Measurements from ENCODE around the gene ZBTB8OS. TPM values are rescaled to one million over a fixed set of nuclear protein-coding genes. Genes with fewer than 3 reads are reported as not detected.
"Not testable (repeated sequence)": the region's sequence is repeated elsewhere in the genome, so short reads cannot be mapped to it uniquely, and the experiment has no call there.

Gene ZBTB8OS
- total and polyA plus RNA-seq, 4 donors = 36.3 to 78.3 (median 40.7) TPM

DNA sequence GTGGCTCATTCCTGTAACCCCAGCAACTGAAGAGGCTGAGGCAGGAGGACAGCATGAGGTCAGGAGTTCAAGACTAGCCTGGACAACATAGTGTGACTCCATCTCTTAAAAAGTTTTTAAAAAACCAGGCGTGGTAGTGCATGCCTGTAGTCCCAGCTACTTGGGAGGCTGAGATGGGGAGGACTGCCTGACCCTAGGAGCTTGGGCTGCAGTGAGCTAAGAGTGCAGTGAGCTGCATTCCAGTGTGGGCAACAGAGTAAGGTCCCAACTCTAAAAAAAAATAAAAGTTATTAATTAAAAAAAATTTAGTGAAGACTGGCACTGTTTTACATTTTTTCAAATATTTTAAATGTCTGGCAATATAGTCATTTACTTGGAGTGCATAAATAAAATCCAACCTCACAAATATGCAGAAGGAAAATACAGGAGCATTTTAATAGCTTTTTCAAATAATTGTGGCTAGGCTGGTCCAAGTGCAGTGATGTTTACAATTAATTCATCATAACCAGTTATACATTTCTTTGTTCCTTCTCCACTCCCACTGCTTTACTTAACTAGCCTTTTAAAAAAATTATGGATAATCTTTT lies 10.8 kb downstream of the ZBTB8OS start:
- peaks cover 0 to 2% of the 10 kb centered on the region in 2 donors for H3K4me1 ChIP-seq (ENCODE audit: control insufficient read depth in 1 of 2, insufficient read depth in 2 of 2, low read length in 2 of 2)
- H3K27ac ChIP-seq (ENCODE audit: low read depth in 1 of 2, low read length in 2 of 2) = no peak overlapping the region
- DNase-seq (no peak), ATAC-seq (ENCODE audit: low FRiP score) (no peak)
- WGBS, 2 donors = 78 to 83% methylated on average over 1 of the region's 1 CpG
- H3K36me3 ChIP-seq (ENCODE audit: control insufficient read depth in 1 of 2, insufficient read depth in 2 of 2, low read length in 1 of 2) = no peaks in the 10 kb centered on the region
- no peak overlapping the region for H3K4me3 ChIP-seq (ENCODE audit: low read length in 2 of 2)
- intact Hi-C loops (cut with DNase I) = no loop called here
- no peaks in the 10 kb centered on the region for H3K27me3 ChIP-seq (ENCODE audit: control insufficient read depth in 1 of 2, insufficient read depth in 2 of 2, low read length in 1 of 2)
- no peaks in the 10 kb centered on the region for H3K9me3 ChIP-seq (ENCODE audit: control insufficient read depth, low read length)

GRCh38 chr1:32636914-32637645 lies 13.3 kb downstream of the ZBTB8OS start:
- Histone ChIP-seq H3K9me3 (ENCODE audit: control insufficient read depth, low read length) (no peaks in the 10 kb centered on the region), H3K27ac (ENCODE audit: low read depth in 1 of 2, low read length in 2 of 2) (no peak overlapping the region), H3K27me3 (ENCODE audit: control insufficient read depth in 1 of 2, insufficient read depth in 2 of 2, low read length in 1 of 2) (no peaks in the 10 kb centered on the region), H3K36me3 (ENCODE audit: control insufficient read depth in 1 of 2, insufficient read depth in 2 of 2, low read length in 1 of 2) (peaks cover 0 to 2% of the 10 kb centered on the region in 2 donors), H3K4me3 (ENCODE audit: low read length in 2 of 2) (no peak overlapping the region), H3K4me1 (ENCODE audit: control insufficient read depth in 1 of 2, insufficient read depth in 2 of 2, low read length in 2 of 2) (peaks cover 0 to 2% of the 10 kb centered on the region in 2 donors)
- intact Hi-C loops (cut with DNase I) = no loop called here
- ATAC-seq (ENCODE audit: low FRiP score) (no peak), DNase-seq (no peak)
- 81 to 85% methylated on average over 16 of the region's 16 CpGs for WGBS, 2 donors

DNA sequence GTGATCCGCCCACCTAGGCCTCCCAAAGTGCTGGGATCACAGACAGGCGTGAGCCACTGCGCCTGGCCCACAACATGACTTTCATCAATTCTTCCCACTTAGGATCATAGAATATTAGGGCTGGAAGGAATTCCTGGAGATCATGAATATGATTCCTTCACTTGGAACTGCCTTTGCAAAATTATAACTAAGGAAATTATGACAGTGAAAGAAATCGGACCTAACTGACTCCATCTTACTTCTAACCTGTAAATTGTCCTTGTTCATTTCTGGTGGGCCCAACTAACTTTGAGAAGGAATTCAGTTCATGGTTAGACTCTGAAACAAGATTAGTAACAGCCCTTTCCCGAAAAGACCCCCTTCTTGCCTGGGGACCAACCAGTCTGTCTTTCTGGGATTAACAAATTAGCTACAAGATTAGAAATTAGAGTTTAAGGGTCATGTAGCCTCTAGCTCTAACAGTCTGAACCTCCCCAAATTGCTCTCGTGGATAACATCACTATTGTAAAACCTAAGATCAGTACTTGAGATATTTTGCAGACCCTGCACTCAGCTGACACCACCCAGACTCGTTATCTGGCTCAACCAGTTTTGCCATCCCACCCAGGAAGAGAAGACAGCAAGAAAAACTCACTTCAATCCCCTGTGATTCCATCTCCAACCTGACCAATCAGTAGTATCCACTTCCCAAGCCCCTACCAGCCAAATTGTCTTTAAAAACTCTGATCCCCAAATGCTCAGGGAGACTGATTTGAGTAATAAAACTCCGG lies 14.7 kb downstream of the ZBTB8OS start:
- WGBS, 2 donors = 96% methylated on average over 8 of the region's 8 CpGs
- Histone ChIP-seq H3K4me1 (ENCODE audit: control insufficient read depth in 1 of 2, insufficient read depth in 2 of 2, low read length in 2 of 2) (peaks cover 0 to 2% of the 10 kb centered on the region in 2 donors), H3K36me3 (ENCODE audit: control insufficient read depth in 1 of 2, insufficient read depth in 2 of 2, low read length in 1 of 2) (peaks cover 0 to 2% of the 10 kb centered on the region in 2 donors), H3K27ac (ENCODE audit: low read depth in 1 of 2, low read length in 2 of 2) (no peak overlapping the region), H3K9me3 (ENCODE audit: control insufficient read depth, low read length) (no peaks in the 10 kb centered on the region), H3K27me3 (ENCODE audit: control insufficient read depth in 1 of 2, insufficient read depth in 2 of 2, low read length in 1 of 2) (no peaks in the 10 kb centered on the region), H3K4me3 (ENCODE audit: low read length in 2 of 2) (no peak overlapping the region)
- intact Hi-C loops (cut with DNase I) = no loop called here
- ATAC-seq (ENCODE audit: low FRiP score) (no peak), DNase-seq (no peak)

DNA sequence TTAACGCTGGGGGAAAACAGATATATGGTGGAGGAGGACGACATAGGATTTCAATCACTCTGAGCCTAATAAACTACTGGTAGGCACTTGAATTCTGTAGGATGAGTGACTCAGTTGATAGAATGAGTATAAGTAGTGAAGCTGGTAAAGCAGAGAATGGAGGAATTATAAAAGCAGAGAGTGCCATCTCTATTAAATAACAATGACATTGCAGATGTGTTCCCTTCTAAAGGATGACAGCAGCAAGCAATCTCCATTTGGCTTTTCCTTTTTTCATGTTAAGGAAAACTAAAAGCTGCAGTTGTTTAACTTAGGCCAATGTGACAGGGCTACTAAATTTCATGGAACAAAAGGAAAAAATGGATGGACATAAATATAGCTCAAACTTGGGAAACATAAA lies 17.5 kb downstream of the ZBTB8OS start:
- H3K27ac ChIP-seq (ENCODE audit: low read depth in 1 of 2, low read length in 2 of 2) = no peak overlapping the region
- H3K36me3 ChIP-seq (ENCODE audit: control insufficient read depth in 1 of 2, insufficient read depth in 2 of 2, low read length in 1 of 2) = peaks cover 0 to 2% of the 10 kb centered on the region in 2 donors
- H3K4me1 ChIP-seq (ENCODE audit: control insufficient read depth in 1 of 2, insufficient read depth in 2 of 2, low read length in 2 of 2) = no peaks in the 10 kb centered on the region
- H3K27me3 ChIP-seq (ENCODE audit: control insufficient read depth in 1 of 2, insufficient read depth in 2 of 2, low read length in 1 of 2) = no peaks in the 10 kb centered on the region
- 49 to 68% methylated on average over 2 of the region's 2 CpGs for WGBS, 2 donors
- DNase-seq (no peak), ATAC-seq (ENCODE audit: low FRiP score) (no peak)
- H3K9me3 ChIP-seq (ENCODE audit: control insufficient read depth, low read length) = no peaks in the 10 kb centered on the region
- H3K4me3 ChIP-seq (ENCODE audit: low read length in 2 of 2) = no peak overlapping the region
- intact Hi-C loops (cut with DNase I) = no loop called here

GRCh38 chr1:32630173-32630572 lies 20.2 kb downstream of the ZBTB8OS start:
- DNase-seq; H3K4me1 ChIP-seq (ENCODE audit: control insufficient read depth in 1 of 2, insufficient read depth in 2 of 2, low read length in 2 of 2); H3K27me3 ChIP-seq (ENCODE audit: control insufficient read depth in 1 of 2, insufficient read depth in 2 of 2, low read length in 1 of 2); H3K9me3 ChIP-seq (ENCODE audit: control insufficient read depth, low read length); intact Hi-C loops (cut with DNase I); ATAC-seq (ENCODE audit: low FRiP score); H3K27ac ChIP-seq (ENCODE audit: low read depth in 1 of 2, low read length in 2 of 2); H3K4me3 ChIP-seq (ENCODE audit: low read length in 2 of 2); H3K36me3 ChIP-seq (ENCODE audit: control insufficient read depth in 1 of 2, insufficient read depth in 2 of 2, low read length in 1 of 2): not testable (repeated sequence)
- WGBS, 2 donors = 96 to 99% methylated on average over 4 of the region's 4 CpGs

DNA sequence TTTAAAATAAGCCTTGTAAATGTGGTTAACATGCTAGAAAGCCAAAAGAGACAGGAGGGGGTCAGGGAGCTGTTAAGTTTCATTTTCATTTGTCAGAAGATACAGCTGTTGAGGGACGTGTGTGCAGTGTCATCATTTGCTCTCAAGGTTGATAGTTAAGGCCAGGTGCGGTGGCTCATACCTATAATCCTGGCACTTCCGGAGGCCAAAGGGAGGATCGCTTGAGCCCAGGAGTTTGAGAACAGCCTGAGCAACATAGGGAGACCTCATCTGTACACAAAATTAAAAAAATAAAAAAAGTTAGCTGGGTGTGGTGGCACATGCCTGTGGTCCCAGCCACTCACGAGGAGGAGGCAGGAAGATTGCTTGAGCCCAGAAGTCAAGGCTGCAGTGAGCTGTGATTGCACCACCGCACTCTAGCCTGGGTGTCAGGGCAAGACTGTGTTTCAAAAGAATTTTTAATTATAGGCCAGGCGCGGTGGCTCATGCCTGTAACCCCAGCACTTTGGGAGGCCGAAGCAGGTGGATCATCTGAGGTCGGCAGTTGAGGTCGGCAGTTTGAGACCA lies 22.7 kb downstream of the ZBTB8OS start:
- Histone ChIP-seq H3K36me3 (ENCODE audit: control insufficient read depth in 1 of 2, insufficient read depth in 2 of 2, low read length in 1 of 2) (no peaks in the 10 kb centered on the region), H3K4me1 (ENCODE audit: control insufficient read depth in 1 of 2, insufficient read depth in 2 of 2, low read length in 2 of 2) (no peaks in the 10 kb centered on the region)

GRCh38 chr1:32626176-32626575 lies 24.2 kb downstream of the ZBTB8OS start:
- no peaks in the 10 kb centered on the region for H3K36me3 ChIP-seq (ENCODE audit: control insufficient read depth in 1 of 2, insufficient read depth in 2 of 2, low read length in 1 of 2)
- H3K9me3 ChIP-seq (ENCODE audit: control insufficient read depth, low read length) = no peaks in the 10 kb centered on the region
- H3K27me3 ChIP-seq (ENCODE audit: control insufficient read depth in 1 of 2, insufficient read depth in 2 of 2, low read length in 1 of 2) = no peaks in the 10 kb centered on the region
- H3K4me3 ChIP-seq (ENCODE audit: low read length in 2 of 2) = no peak overlapping the region
- no peaks in the 10 kb centered on the region for H3K4me1 ChIP-seq (ENCODE audit: control insufficient read depth in 1 of 2, insufficient read depth in 2 of 2, low read length in 2 of 2)
- no peak for DNase-seq
- H3K27ac ChIP-seq (ENCODE audit: low read depth in 1 of 2, low read length in 2 of 2) = no peak overlapping the region
- no peak for ATAC-seq (ENCODE audit: low FRiP score)
- intact Hi-C loops (cut with DNase I) = no loop called here
- WGBS, 2 donors = 91 to 93% methylated on average over 1 of the region's 1 CpG

More for the DNA sequence above, 22.7 kb downstream of the ZBTB8OS start:
- 90 to 95% methylated on average over 11 of the region's 11 CpGs for WGBS, 2 donors
- DNase-seq = no peak
- H3K9me3 ChIP-seq (ENCODE audit: control insufficient read depth, low read length) = no peaks in the 10 kb centered on the region
- no peaks in the 10 kb centered on the region for H3K27me3 ChIP-seq (ENCODE audit: control insufficient read depth in 1 of 2, insufficient read depth in 2 of 2, low read length in 1 of 2)
- no peak overlapping the region for H3K4me3 ChIP-seq (ENCODE audit: low read length in 2 of 2)
- no peak for ATAC-seq (ENCODE audit: low FRiP score)
- intact Hi-C loops (cut with DNase I) = no loop called here
- no peak overlapping the region for H3K27ac ChIP-seq (ENCODE audit: low read depth in 1 of 2, low read length in 2 of 2)

DNA sequence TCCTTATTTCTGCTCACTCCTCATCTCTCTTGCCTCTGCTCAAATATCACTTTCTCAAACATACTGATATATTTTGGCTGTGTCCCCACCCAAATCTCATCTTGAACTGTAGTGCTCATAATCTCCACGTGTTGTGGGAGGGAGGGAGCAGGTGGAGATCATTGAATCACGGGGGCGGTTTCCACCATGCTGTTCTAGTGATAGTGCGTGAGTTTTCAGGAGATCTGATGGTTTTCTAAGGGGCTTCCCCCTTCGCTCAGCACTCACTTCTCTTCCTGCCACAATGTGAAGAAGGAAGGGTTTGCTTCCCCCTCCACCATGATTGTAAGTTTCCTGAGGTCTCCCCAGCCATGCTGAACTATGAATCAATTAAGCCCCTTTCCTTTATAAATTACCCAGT lies 26.6 kb downstream of the ZBTB8OS start:
- WGBS, 2 donors = 82 to 92% methylated on average over 5 of the region's 5 CpGs
- intact Hi-C loops (cut with DNase I) = no loop called here
- H3K36me3 ChIP-seq (ENCODE audit: control insufficient read depth in 1 of 2, insufficient read depth in 2 of 2, low read length in 1 of 2) = peaks cover 0 to 2% of the 10 kb centered on the region in 2 donors
- no peaks in the 10 kb centered on the region for H3K4me1 ChIP-seq (ENCODE audit: control insufficient read depth in 1 of 2, insufficient read depth in 2 of 2, low read length in 2 of 2)
- ATAC-seq (ENCODE audit: low FRiP score) (no peak), DNase-seq (no peak)
- H3K27ac ChIP-seq (ENCODE audit: low read depth in 1 of 2, low read length in 2 of 2) = no peak overlapping the region
- no peaks in the 10 kb centered on the region for H3K9me3 ChIP-seq (ENCODE audit: control insufficient read depth, low read length)
- H3K4me3 ChIP-seq (ENCODE audit: low read length in 2 of 2) = no peak overlapping the region
- no peaks in the 10 kb centered on the region for H3K27me3 ChIP-seq (ENCODE audit: control insufficient read depth in 1 of 2, insufficient read depth in 2 of 2, low read length in 1 of 2)

Data from aorta (tissue), 5 donors.